Suppressor macrophage treated with lipopolysaccharide for 1 hour (primary cell): ENCODE data around the gene PLEKHG7.

Experiments
- DNase-seq, 3 donors: peaks; one replicate each; pipeline ENCODE4 v3.0.0-alpha.2; 2020 to 2022

The PLEKHG7 gene

GRCh38 chr12:92814584-92814983 lies 111.8 kb downstream of the PLEKHG7 start:
- no peak for DNase-seq

DNA sequence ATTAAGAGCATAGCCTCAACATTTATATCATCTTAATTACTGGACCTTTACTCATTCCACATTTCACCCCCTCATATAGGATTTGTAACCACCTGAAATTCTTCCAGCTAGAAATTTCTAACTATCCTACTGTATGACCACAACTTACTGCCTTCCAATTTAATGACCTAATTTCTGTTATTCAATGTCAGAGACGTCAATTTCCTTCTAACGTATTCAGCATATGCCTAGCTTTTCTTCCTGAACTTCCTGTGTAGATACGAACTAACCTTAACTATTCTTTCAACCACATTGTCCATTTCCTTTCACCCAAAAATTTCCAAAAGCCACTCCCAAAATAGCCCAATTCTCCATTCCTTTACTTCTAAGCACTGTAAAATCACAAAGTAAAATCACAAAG lies 118.4 kb downstream of the PLEKHG7 start:
- DNase-seq, result no peak
